Lung microvascular endothelial cell (primary cell): ENCODE measurements around the gene KNL1. TPM values are rescaled to one million over a fixed set of nuclear protein-coding genes. Genes with fewer than 3 reads are reported as not detected.
"Not testable (repeated sequence)": the region's sequence is repeated elsewhere in the genome, so short reads cannot be mapped to it uniquely, and the experiment has no call there.

Source experiments
- DNase-seq, 2 donors: peaks; one replicate each; pipeline versions ENCODE4 v3.0.0 to v3.0.0-alpha.2; 2010; ENCODE audit warnings: low read depth in 2 of 2
- total RNA-seq: library from RNA; depleted of rRNA; stranded (reverse); fragments of >200 nt; gene quantifications from 2 replicates; pipeline ENCODE4 v1.2.1, GENCODE V29; 2014

Gene KNL1
- total RNA-seq, 1 donor from 2014 or later: 2.0 TPM

DNA sequence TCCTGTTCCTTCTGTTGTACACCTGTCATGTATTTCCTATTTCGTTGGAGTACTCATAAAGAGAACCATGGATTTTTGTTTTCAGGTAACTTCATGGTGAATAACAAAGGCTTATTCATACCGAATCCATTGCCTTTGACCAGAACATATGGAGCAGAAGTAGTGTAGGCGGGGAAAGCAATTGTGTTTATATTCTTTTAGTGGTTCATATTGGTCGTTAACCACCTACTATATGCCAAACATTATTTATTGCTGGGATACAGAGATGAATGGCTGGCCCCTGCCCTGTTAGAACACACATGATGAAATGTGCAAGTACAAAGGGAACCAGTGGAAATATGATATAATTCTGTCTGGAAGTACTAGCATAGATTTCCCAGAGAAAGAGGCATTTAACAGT lies 15.2 kb upstream of the KNL1 start:
- no peak for DNase-seq

- DNase-seq: not testable (repeated sequence)
These were observed 12.3 kb upstream of the KNL1 start for GRCh38 chr15:40581796-40582195.

GRCh38 chr15:40582726-40583246 lies 11.3 kb upstream of the KNL1 start:
- DNase-seq: peak in 1 of 2 donors; percentile 45

DNA sequence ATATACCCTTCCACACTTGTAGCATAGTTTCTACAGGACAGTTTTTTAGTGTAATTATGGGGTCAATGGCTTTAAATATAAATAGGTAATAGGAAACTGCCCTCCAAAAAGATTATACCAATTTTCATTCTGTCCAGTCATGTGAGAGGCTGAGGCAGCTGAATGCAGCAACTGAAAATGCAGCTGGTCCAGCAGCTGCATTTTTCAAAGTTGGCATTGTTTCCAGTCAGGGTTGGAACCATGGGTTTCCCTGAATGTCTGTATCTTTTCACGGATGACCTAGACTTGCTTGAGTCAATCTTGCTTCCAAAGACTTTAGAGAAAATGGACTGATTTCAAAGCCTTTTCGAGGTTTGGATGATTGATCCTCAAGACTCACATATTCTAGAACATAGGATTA lies 9.9 kb upstream of the KNL1 start:
- no peak for DNase-seq

DNA sequence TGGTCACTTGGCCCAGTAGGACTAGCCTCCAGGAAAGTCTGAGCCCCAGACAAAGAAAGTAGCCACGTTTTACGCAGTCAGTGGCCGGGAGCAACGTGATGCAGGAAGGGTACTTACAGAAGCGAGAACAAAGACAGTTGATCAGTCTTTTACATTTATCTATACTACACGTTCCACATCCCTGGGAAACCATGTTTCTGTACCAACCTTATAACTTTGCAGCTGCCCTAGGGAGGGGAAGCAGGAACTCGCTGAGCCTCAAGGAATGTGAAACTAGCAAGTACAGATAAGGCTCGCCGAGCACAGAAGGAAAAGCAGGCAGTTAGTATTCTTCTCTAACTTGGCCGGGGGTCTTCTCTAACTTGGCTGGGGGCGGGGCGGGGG lies 3.4 kb upstream of the KNL1 start:
- DNase-seq: no peak

- DNase-seq: no peak
These were observed 2.7 kb upstream of the KNL1 start for GRCh38 chr15:40591389-40591788.

- no peak for DNase-seq
These were observed 884 bp upstream of the KNL1 start for GRCh38 chr15:40593165-40593564.

- DNase-seq: peak in 1 of 2 donors; percentile 59
These were observed 384 bp downstream of the KNL1 start for GRCh38 chr15:40594429-40594836.

DNA sequence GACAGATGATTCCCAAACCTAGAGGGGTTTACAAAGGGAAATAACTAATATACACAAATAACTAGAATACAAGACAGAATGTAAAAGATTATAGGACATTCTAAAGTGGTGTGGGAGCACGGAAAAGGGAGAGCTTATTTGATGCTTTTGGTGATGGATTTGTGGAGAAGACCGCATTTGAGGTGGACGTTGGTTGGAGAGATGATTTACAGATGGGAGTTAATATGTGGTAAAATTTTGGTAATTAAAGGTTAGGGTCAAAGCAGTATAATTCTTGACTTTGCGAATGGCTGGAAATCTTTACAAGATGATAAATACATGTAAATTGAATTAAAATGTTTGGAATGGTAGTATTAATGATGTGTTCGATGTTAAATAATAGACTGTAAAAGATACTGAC lies 1.2 kb downstream of the KNL1 start:
- peak in 1 of 2 donors; percentile 5 for DNase-seq

GRCh38 chr15:40595773-40596172 lies 1.7 kb downstream of the KNL1 start:
- DNase-seq: no peak

GRCh38 chr15:40597024-40597423 lies 3.0 kb downstream of the KNL1 start:
- DNase-seq: no peak

- no peak for DNase-seq
These were observed 4.1 kb downstream of the KNL1 start for GRCh38 chr15:40598126-40598525.

DNA sequence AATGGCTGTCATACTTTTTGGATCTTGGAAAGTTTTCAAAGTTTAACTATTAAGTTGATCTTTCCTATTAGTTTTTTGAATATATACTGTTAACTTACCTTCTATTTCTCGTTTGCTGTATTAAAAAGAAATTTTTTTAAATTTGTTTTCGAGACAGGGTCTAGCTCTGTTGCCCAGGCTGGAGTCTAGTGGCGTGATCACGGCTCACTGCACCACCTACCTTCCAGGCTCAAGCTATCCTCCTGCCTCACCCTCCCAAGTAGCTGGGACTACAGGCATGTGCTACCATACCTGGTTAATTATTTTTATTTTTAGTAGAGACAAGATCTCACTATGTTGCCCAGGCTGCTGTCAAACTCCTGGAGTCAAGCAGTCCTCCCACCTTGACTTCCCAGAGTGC lies 4.6 kb downstream of the KNL1 start:
- no peak for DNase-seq

DNA sequence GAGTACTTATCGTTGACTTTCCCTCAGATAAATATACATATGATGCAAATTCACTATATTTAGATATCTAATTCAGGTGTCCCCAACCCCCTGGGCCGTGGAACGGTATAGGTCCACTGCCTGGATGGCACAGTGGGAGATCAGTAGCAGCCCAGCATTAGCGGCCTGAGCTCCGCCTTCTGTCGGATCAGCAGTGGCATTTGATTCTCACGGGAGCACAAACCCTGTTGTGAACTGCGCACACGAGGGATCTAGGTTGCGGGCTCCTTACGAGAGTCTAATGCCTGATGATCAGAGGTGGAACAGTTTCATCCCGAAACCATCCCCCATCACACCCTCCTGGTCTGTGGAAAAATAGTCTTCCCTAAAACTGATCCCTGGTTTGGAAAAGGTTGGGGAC lies 6.9 kb downstream of the KNL1 start:
- DNase-seq: no peak

DNA sequence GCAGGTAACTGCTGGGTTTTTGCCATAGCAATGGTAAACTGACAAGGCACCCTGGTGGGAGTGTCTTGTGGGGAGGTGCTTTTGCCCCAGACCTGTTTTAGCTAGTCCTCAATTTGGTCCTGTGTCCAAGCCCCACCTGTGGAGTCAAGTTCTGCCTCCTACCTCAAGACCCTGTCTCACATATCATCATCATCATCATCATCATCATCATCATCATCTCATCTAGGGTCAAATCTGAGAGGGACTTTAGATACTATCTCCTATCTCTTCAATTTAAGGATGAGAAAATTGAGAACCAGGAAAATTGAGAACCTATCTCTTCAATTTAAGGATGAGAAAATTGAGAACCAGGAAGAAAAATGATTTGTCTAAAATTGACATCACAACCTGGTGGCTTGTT lies 9.9 kb downstream of the KNL1 start:
- no peak for DNase-seq

DNA sequence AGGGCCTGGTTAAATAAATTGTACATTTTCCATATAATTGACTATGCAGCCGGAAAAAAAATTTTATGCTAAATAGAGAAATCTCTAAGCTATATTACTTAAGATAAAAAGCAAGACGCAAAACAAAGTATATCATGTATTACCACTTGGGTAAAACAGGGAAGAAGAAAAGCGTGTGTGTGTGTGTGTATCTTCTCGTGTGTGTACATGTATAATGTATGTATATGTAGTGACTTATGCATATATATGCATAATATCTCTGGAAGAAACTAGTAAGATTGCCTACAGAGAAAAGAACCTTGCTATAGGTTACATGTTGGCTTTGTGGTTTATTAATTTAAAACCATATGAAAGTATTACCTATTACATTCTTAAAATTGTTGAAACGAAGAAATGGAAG lies 19.0 kb downstream of the KNL1 start:
- no peak for DNase-seq

- DNase-seq: no peak
These were observed 24.0 kb downstream of the KNL1 start for GRCh38 chr15:40618023-40618422.

GRCh38 chr15:40618906-40619305 lies 24.9 kb downstream of the KNL1 start:
- no peak for DNase-seq

DNA sequence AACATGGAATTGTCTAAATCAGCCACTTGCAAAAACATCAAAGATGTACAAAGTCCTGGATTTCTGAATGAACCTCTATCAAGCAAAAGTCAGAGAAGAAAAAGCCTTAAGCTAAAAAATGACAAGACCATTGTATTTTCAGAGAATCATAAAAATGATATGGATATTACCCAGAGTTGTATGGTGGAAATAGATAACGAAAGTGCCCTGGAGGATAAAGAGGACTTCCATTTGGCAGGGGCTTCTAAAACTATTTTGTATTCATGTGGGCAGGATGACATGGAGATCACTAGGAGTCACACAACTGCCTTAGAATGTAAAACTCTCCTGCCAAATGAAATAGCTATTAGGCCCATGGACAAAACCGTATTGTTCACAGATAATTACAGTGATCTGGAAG lies 29.3 kb downstream of the KNL1 start:
- peak in 1 of 2 donors; percentile 23 for DNase-seq

DNA sequence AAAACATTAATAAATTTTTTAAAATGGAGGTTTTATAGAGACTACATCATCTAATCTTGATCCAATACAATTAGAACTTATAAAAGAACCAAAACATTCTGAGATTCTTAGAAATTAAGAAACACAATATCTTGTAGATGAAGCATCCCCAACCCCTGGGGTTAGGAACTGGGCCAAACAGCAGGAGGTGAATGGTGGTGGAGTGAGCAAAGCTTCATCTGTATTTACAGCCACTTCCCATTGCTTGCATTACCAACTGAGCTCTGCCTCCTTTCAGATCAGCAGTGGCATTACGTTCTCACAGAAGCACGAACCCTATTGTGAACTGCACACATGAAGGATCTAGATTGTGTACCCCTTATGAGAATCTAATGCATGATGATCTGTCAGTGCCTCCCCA lies 36.3 kb downstream of the KNL1 start:
- DNase-seq: no peak

GRCh38 chr15:40633178-40633577 lies 39.1 kb downstream of the KNL1 start:
- peak in 1 of 2 donors; percentile 15 for DNase-seq

DNA sequence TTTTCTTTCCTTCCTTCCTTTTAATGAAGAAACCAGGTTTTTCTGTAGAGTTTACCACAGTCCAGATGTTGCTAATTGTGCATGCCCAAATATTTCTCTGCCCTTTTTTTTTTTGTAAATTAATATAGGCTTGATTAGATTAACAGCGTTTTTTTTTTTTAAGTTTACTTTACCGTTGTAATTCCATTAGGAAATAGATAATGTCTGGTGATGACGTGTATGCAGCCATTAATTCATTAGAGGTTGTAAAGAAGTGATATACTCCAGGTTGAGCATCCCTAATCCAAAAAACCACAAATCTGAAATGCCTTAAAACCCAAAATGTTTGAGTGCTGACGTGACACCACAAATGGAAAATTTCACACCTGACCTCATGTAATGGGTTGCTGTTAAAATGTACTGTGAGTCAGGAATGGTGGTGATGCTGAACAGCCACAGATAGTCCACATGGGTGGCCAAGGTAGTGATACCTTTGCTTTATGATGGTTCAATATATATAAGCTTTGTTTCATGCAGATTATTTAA lies 43.2 kb downstream of the KNL1 start:
- DNase-seq: no peak

DNA sequence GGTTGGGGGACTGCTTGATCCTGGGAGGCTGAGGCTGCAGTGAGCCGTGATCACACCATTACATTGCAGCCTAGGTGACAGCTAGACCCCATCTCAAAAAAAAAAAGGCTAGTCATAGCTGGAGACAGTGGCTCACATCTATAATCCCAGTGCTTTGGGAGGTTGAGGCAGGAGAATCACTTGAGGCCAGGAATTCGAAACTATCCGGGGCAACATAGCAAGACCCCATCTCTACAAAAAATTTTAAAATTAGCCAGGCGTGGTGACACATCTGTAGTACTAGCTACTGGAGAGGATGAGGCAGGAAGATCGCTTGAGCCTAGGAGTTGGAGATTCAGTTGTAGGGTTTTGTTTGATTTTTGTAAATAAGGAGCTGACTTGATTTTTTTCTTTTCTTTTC lies 45.6 kb downstream of the KNL1 start:
- DNase-seq: no peak

GRCh38 chr15:40647523-40647922 lies 53.5 kb downstream of the KNL1 start:
- DNase-seq: no peak
